Amniotic epithelial cell (primary cell): ENCODE measurements around the gene FARP2.
"Not testable (repeated sequence)": the region's sequence is repeated elsewhere in the genome, so short reads cannot be mapped to it uniquely, and the experiment has no call there.

ENCODE experiments used
- DNase-seq: peaks from one replicate; pipeline ENCODE4 v3.0.0-alpha.2; 2010; ENCODE audit warnings: low read depth

The FARP2 gene

DNA sequence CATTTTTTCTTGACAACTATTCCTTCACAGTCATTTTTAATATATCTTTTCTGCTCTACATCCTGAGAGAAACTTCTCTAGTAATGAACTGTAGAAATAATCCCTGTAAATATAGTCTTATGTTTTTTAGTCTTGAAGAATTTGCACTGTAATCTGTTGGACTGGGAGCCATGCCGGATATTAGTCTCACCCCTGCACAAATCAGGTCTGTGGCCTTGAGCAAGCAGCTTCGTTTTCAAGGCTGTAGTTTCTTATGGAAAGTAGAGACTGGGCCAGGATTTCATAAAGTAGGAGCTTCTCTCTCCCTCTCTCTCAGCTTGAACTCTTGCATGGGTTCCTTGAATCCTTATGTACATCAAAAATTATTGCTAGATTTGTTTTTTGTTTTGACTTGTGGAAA, 8.7 kb downstream of the FARP2 start:
- DNase-seq = peak; percentile 39

DNA sequence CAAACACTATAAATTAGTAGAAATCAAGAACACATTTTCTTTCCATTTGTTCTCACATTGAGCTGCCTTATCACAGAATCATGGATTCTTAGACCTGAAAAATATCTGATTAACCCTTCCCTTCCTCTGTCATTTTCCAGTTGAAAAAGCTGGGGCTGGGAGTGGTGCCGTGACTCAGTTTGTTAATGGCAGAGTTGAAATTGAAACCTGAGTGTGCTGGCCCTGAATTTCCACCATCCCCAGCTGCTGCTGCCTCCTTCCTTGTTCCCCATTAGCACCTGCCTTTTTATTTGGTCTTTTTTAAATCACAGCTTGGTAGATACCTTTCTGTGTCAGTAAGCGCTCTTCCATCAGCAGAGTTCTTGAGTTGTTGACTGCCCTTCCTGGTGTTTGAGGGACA, 10.6 kb downstream of the FARP2 start:
- DNase-seq = no peak

DNA sequence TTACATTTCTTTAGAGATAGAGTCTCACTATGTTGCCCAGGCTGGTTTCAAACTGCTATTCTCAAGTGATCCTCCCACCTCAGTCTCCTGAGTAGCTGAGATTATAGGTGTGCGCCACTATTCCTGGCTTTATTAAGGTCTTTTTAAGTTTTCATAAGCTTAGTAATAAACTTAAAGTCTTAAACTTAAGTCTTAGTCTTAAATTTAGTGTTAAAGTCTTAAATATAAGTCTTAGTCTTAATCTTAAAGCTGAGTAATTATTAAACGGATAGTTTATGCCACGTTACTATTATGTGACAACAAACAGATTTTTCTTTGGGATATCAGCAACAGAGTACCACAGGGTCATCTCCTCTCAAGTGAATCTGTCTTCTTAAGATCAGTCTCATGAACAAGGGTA, 12.6 kb downstream of the FARP2 start:
- DNase-seq = no peak

DNA sequence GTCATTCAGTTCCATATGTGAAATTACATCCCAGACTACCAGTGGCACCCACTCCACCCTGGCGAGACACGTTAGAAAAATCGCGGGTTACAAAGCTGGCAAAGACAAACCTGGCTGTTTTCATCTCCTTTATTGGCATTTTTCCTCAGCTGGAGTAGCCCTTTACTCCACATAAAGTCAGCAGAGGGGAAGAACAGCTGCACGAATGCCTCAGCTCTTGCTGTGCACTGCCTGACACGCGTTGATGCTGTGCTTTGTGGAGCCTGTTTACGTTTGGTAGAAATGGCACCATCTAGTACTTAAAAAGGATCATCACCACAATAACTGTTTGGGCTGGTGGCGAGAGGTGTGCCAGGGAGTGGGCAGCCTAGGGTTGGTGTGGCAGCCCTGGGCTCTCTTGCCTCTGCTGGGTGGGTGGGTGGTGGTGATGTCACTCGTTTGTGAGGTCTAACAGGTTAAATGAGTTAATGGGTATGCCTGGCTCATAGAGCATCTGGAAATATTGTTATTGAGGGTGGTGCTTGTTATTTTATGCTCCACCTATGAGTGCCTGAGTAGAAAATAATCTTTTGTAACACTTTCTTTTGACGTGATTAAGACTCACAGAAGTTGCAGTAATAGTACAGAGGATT, 16.4 kb downstream of the FARP2 start:
- no peak for DNase-seq

DNA sequence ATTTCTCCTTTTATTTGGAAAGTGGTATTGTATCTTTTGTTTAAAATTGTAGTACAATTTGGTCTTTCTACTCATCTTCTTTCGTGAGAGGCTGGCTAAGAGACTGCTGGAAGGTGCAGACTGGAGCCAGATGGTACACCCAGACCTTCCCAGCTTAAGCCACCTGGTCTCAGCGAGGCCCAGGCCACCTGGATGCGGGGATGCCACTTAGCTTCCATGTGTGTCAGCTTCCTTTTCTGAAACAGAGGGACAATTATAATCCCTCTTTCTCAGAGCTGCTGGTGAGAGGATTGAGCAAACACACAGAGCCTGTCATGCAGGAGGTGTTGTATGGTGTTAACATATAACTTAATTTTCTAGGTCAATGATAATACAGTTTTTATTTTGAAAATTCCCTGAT, 17.4 kb downstream of the FARP2 start:
- no peak for DNase-seq

DNA sequence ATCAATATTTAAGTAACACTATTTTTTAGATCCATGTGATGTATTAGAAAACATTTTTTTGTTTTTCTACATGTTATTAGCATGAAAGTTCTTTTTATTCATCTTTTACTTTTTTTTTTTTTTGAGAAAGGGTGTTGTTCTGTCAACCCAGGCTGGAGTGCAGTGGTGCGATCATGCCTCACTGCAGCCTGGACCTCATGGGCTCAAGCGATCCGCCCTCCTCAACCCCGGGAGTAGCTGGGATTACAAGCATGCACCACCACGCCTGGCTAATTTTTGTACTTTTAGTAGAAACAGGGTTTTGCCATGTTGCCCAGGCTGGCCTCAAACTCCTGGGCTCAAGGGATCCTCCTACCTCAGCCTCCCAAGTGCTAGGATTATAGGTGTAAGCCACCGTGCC, 17.8 kb downstream of the FARP2 start:
- DNase-seq = not testable (repeated sequence)

DNA sequence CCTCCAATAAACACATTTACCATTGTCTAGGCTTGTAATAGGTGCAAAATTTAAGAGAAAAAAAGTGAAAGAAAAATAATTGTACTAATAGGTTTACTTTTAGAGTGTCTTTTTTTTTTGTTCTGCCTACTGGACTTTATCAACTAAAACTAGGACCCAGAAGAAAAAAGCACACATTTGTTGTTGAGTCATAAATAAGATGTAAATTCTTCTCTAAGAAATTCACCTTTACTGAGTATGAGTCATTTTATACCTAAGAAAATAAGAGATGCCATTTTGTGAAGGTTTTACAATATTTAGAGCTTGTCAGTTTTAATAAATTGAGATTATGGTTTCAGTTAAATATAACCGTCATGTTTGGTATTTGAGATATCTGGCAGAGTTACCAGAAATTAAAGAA, 19.2 kb downstream of the FARP2 start:
- no peak for DNase-seq

DNA sequence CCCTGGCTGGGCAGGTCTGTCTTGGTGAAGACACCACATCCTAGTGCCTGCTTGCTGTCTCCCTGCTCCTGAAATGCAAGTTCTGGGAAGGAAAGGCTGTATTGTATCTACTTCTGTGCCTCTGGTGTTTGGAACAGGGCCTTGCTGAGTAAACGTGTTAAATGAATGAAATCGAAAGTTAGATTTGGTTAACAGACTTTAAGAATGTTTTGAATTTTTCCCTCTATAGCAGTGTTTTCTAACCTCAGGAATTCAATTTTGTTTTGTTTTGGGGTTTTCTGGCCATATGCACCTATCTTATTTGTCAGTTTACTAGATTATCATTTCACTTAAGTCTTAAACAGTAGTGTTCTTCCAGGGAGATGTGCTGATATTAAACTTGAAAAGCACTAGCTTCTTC, 20.7 kb downstream of the FARP2 start:
- DNase-seq = no peak

DNA sequence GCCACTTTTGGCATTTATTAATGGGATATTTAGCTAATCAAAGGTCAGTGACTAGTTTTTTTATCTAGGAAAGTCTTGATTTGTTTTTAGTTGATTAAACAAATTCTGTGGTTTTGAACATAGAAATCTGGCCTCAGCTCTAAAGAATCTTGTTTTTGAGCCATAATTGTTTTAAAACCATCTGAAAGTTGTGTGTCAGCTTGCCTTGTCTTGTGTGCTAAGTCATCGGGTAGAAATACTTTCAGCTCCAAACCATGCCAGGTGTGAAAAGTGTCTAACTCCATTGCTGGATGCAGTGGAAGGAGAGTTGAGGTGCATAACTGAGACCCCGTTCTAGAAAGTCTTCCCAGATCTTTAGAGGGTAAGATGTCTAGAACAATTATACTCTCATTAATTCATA, 22.7 kb downstream of the FARP2 start:
- DNase-seq = no peak

DNA sequence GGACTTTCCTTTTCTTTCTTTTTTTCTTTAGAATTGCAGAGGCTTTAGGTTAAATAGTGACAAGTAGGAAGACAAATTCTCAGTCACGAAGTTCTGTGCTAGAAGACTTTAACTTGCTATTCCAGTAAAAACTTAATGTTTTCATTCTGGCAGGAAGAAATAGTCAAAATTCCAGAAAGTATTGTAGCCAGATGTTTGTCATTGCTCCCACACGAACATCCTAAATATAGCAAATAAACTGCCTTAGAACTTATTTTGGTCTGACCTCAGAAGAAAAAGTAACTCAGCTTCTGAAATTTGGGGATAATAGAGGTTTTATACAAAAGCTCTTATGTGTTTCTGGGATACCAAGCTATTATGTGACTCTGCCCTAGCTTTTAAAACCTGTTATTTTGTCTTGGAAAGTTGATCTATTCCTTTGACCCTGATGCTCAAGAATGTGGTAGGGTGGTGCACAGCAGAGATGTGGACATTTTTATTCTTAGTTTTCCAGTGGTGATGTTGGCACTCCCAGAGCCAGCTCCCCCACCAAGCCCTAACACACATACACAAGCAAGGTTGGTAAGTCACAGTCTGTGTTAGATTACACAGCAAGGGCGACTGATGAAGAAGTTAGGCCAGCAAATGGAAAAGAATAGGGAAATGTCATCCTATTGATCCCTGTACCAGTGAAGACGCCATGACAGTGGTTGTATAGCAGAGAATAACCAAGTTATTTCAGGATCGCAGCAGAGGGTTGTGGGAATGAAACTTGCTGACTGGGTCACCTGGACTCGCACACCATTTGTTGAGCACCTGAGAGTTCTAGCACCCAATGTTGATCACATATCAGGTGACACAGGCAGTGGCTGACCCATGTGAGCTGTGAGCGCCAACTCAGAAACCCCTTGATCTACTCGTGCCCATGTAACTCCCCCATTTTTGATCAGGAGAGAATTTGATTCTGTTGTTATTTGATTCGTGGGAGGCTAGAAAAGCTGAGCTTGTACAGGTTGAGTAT, 23.7 kb downstream of the FARP2 start:
- no peak for DNase-seq

DNA sequence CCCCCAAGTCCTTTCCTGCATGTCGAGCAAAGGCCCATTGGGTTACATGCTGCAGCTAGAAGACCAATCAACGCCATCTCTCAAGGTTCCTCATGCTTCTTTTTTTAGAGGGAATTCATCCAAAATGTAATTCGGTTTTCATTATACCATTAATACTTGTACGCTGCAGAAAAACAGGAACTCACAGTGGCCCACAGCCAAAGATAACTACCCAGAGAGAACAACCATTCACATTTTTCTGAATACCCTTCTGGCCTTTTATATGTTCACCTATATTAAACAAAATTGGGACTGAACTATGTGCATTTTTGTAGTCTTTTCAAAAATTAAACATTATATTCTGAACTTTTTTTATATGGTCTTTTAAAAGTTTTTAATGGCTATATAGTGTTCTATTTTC, 25.8 kb downstream of the FARP2 start:
- DNase-seq = no peak

DNA sequence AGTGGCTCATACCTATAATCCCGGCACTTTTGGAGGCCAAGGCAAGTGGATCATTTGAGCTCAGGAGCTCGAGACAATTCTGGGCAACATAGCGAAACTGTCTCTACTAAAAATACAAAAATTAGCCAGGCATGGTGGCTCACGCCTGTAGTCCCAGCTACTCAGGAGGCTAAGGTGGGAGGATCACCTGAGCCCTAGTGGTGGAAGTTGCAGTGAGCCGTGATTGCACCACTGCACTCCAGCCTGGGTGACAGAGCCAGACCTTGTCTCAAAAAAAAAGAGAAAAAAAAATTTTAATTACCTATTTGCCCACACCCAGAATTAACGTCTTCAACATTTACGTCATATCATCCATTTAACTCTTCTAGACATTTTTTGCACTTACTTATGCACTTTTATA, 29.4 kb downstream of the FARP2 start:
- DNase-seq = not testable (repeated sequence)

DNA sequence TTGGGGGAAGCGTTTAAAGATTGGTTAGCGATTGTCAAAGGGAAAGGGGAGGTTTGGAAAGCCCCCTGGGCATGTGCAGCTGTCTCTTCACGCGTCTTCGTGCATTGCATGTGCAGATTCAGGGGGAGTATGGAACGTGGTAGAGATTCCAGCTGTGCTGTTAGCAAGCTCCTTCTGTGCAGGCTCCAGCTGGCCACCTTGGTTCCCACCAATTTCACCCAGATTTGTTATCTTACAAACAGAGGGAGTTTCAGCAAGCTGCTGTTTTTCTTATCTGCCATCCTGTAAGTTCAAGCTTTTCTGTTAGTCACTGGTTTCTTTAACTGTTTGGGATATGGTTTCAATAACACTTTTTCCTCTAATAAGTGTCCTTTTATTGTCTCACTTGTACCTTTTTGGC, 30.4 kb downstream of the FARP2 start:
- DNase-seq = peak; percentile 40

DNA sequence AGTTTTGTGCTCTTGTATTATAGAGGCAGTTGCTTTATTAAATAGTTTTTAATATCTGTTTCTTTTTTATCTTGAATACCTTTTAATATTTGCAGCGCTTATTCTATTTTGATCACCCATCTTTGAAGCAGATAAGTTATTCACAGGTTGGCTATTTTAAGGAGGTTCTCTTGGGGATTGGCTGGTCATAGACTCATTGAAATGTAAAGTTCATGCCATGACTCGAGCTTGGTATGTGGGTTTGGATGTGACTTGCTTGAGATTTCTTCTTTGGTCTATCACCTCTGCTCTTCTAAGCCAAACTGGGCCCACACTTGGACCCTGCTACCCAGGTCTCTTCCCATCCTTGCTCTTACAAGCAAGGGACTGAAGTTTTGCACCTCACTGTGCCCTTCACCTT, 33.6 kb downstream of the FARP2 start:
- DNase-seq = no peak

DNA sequence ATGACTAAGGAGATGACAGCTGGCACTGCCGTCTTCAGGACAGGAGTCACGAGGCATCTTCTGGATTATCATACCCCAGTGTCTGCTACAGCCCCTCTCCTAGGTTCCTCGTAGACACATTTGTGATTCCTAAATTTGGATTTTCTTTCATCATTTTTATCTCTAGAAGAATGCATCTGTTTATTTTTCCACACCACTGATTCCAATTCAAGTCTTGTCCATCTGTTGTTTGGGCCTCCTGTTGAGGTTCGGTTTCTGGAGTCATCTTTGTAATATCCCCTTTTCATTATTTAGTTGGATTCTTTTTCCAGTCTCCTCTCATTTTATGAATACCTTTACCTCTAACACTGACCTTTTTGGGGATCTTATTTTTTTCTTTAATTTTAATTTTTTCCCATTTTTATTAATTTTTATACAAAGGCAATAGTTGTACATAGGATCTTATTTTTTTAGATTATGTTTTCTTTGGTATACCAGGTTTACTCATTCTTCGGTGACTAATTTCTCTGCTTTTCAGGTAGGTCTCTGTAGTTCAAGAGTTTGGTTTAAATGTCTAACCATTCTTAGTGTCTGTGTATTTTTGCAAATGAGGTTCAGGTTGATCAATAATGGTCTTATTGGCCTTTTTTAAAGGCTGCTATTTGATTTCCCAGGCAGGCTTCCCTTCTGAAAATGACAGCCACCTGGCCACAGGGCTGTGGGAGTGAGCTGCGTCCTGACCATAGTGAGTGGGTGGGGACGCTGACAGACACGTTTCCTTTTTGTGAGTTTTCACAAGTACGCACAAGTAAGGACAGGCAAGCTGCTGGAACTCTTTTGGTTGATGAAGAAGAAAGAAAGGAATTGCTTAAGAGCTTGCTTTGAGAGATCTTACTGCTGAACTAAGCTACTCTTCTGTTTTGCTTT, 34.5 kb downstream of the FARP2 start:
- DNase-seq = no peak

DNA sequence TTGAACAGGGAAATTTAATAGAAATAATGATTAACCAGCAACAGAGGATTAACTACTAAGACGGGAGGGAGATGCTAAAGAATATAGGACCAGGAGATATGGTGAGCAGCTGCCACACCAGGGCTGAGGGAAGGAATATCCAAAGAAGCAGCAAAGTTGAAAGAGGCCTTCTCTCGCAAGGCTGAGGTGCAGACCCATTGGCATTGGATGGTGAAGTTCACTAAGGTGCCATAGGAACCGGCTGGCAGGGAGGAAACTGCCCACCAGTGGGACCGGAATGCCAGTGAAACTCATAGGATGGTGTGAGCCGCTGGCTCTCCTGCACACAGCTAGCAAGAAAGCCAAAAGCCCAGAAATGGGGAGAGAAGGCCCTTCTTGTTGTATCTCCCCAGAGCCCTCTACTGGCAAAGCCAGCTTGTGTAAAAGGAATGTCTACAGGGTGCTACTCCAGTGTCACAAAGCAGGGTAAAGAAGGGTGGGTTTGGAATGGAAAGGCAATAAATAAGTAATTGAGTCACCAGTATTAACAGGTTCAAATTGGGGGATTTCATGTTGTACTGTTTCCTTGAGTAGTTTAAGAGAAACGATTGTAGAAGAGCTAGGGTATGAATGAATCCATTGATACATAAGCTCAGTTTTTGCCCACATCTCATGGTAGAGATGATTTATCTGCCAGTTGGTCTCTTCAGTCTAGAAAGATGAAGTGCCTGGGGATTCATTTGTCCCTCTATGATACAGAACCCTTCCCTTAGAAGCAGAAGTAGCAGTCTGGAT, 36.0 kb downstream of the FARP2 start:
- DNase-seq = peak; percentile 31

DNA sequence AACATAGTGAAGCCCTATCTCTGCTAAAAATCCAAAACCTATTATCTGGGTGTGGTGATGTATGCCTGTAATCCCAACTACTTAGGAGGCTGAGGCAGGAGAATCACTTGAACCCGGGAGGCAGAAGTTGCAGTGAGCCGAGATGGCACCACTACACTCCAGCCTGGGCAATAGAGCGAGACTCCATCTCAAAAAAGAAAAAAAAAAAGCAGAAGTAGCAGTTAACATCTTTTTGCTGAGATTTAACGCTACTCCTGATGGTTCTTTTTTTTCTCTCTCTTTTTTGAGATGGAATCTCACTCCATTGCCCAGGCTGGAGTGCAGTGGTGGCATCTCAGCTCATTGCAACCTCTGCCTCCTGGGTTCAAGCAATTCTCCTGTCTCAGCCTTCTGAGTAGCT, 36.7 kb downstream of the FARP2 start:
- not testable (repeated sequence) for DNase-seq

DNA sequence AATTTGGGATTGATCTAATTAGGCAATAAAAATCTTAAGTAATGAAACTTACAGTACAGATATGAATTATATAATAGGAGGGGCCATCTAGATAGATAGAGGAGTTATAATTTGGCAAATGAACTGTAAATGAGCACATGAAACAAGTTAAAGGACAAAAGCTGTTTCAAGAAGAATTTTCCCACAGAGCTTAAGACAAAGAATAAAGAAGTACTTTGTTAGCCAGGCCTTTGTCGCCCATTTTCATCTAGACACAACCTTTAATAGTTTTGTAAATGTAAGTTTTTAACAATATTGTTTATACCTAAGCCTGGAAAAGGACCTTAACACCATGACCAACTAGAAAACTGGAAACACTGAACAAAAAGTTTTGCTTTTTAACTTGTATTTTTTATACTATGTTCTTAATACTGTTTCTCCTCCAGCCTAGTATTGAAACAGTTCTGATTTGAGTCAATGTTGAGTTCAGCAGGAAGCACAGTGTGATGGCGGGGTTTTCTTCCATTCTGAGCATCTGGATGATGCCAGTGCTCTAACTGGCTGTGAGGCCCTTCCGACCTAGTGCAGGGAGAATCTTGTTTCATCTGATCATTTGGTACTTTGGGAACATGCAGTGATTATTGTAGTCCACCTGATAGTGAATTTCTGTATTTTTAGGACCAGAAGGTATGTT, 37.6 kb downstream of the FARP2 start:
- DNase-seq = no peak

DNA sequence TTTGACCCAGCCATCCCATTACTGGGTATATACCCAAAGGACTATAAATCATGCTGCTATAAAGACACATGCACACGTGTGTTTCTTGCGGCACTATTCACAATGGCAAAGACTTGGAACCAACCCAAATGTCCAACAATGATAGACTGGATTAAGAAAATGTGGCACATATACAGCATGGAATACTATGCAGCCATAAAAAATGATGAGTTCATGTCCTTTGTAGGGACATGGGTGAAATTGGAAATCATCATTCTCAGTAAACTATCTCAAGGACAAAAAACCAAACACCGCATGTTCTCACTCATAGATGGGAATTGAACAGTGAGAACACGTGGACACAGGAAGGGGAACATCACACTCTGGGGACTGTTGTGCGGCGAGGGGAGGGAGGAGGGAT, 40.7 kb downstream of the FARP2 start:
- DNase-seq = not testable (repeated sequence)

DNA sequence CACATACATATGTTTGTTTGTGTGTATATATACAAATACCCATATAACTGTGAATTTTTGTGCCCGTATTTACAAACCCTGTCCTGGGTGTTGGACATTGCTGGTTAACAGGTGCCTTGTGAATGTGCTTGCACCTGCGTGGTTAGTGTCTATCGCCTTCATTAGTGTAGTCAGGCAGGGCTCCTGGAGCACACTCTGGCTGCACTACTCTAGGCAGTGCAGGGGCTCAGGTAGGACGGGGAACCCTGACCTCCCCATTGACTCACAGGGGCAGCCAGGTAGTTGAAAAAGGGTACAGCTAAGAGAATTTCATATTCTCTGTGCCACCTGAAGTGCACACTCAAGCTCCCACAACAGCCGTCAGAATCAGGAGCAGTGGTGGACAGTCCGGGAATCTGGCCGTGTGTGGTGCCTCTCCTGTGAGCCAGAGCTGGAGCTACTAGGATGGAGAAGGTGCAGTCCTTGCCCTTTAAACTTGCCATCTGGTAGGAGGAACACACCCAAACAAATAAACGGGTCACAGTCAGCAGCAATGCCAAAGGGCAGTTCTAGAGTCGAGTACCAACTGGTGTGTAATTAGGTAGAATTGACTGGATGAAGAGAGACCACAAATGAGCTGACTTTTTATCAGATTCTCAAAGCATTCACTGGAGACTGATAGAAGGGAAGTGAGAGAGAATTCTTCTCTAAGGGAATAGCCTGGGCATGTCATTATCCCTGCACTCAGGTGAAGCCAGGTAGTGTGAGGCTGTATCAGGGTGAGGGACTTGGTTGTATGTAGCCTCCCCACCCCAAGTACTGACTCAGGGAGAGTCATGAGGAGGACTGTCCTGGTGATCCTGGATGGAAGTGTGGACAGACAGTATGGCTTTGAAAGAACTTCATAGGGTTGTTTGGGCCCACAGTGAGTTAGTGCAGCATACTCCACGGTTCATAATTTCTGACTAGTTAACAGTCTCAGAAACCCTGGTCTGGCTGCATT, 44.1 kb downstream of the FARP2 start:
- no peak for DNase-seq
